Lower leg skin (tissue), 3 donors: Measurements from ENCODE around the gene C5orf46.

Source experiments
- POLR2A ChIP-seq, 2 donors: fragments of 450-650 bp; IDR thresholded peaks; one replicate each; pipeline ENCODE4 v1.6.1; 2016 to 2017; ENCODE audit warnings: antibody characterized with exemption in 2 of 2, mild to moderate bottlenecking in 1 of 2, moderate library complexity in 1 of 2
- TF ChIP-seq, protein P1 (sequence below), 3 donors: fragments of 450-650 bp; IDR thresholded peaks; one replicate each; pipeline ENCODE4 v1.5.1; 2016; ENCODE audit warnings: antibody characterized with exemption in 3 of 3, mild to moderate bottlenecking in 3 of 3, moderate library complexity in 2 of 3

DNA sequence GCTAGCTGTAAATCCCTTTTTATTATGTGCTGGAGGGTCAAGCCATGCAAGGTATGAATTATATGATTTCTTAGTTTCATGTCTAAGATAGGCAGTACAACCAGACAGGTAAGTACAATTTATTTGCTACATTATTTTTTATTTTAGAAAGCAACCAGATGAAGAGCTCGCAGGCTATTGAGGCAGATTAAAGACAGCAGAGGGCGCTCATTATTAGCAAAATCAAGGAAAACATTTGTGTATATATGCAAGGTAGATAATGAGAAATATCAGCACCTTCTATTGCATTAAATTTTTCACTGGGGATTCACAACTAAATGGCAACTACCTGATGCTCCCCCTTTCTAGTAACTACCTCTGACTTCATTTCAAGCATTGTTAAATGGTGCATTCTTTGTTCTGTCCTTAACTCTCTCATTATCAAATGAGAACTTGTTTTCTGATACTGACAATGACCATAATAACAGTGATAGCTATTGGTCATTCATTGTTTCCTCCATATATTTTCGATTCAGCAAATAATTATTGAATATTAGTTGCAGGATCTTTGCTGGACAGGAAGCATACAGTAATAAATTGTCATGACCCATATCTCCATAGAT lies 19.2 kb downstream of the C5orf46 start:
- no peak for TF ChIP-seq POLR2A (IDR thresholded peaks at IDR 0.05)
- TF ChIP-seq, protein P1, sequence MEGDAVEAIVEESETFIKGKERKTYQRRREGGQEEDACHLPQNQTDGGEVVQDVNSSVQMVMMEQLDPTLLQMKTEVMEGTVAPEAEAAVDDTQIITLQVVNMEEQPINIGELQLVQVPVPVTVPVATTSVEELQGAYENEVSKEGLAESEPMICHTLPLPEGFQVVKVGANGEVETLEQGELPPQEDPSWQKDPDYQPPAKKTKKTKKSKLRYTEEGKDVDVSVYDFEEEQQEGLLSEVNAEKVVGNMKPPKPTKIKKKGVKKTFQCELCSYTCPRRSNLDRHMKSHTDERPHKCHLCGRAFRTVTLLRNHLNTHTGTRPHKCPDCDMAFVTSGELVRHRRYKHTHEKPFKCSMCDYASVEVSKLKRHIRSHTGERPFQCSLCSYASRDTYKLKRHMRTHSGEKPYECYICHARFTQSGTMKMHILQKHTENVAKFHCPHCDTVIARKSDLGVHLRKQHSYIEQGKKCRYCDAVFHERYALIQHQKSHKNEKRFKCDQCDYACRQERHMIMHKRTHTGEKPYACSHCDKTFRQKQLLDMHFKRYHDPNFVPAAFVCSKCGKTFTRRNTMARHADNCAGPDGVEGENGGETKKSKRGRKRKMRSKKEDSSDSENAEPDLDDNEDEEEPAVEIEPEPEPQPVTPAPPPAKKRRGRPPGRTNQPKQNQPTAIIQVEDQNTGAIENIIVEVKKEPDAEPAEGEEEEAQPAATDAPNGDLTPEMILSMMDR (IDR thresholded peaks at IDR 0.05) = no peak
